ENCODE measurements around the gene C16orf96.
A peak's percentile ranks its signal among the peaks of the same experiment; 100 is the strongest.

C16orf96 gene

DNA sequence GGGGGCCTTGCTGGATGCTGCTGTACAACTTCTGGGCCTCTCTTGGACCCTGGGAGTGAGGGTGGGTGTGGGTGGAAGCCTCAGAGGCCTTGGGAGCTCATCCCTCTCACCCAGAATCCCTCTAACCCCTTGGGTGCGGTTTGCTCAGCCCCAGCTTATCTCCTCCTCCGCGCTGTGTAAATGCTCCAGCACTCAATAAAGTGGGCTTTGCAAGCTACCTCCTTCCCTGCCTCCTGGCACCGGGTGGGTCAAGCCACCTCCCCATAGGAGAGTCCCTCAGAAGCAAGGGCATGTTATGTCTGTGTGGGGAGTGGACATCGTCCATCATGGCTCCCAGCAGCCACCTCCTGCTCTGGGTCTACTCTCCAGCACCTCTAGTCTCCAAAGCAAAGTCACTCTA lies 46.0 kb upstream of the C16orf96 start:
- TF ChIP-seq FOXM1 (IDR thresholded peaks at IDR 0.05; ENCODE audit: borderline replicate concordance, low read depth): no peak
- TF ChIP-seq, protein P1, sequence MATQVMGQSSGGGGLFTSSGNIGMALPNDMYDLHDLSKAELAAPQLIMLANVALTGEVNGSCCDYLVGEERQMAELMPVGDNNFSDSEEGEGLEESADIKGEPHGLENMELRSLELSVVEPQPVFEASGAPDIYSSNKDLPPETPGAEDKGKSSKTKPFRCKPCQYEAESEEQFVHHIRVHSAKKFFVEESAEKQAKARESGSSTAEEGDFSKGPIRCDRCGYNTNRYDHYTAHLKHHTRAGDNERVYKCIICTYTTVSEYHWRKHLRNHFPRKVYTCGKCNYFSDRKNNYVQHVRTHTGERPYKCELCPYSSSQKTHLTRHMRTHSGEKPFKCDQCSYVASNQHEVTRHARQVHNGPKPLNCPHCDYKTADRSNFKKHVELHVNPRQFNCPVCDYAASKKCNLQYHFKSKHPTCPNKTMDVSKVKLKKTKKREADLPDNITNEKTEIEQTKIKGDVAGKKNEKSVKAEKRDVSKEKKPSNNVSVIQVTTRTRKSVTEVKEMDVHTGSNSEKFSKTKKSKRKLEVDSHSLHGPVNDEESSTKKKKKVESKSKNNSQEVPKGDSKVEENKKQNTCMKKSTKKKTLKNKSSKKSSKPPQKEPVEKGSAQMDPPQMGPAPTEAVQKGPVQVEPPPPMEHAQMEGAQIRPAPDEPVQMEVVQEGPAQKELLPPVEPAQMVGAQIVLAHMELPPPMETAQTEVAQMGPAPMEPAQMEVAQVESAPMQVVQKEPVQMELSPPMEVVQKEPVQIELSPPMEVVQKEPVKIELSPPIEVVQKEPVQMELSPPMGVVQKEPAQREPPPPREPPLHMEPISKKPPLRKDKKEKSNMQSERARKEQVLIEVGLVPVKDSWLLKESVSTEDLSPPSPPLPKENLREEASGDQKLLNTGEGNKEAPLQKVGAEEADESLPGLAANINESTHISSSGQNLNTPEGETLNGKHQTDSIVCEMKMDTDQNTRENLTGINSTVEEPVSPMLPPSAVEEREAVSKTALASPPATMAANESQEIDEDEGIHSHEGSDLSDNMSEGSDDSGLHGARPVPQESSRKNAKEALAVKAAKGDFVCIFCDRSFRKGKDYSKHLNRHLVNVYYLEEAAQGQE (IDR thresholded peaks at IDR 0.05; ENCODE audit: low read depth): no peak
- TF ChIP-seq TCF12 (IDR thresholded peaks at IDR 0.05; ENCODE audit: low read depth): no peak
- TF ChIP-seq CEBPB (IDR thresholded peaks at IDR 0.05): no peak
- TF ChIP-seq RAD21 (IDR thresholded peaks at IDR 0.05; ENCODE audit: low read depth): no peak
- no peak for TF ChIP-seq EP300 (IDR thresholded peaks at IDR 0.05; ENCODE audit: borderline replicate concordance)
- TF ChIP-seq ZBTB7A (IDR thresholded peaks at IDR 0.05; ENCODE audit: low read depth): no peak
- TF ChIP-seq, protein P2, sequence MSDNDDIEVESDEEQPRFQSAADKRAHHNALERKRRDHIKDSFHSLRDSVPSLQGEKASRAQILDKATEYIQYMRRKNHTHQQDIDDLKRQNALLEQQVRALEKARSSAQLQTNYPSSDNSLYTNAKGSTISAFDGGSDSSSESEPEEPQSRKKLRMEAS (IDR thresholded peaks at IDR 0.05): no peak
- no peak for TF ChIP-seq NFIC (IDR thresholded peaks at IDR 0.05)
- no peak for TF ChIP-seq TAF1 (IDR thresholded peaks at IDR 0.05; ENCODE audit: low read depth)
- no peak for TF ChIP-seq YY1 (IDR thresholded peaks at IDR 0.05; ENCODE audit: low read depth)
- no peak for TF ChIP-seq TEAD4 (IDR thresholded peaks at IDR 0.05)
- TF ChIP-seq, protein P3, sequence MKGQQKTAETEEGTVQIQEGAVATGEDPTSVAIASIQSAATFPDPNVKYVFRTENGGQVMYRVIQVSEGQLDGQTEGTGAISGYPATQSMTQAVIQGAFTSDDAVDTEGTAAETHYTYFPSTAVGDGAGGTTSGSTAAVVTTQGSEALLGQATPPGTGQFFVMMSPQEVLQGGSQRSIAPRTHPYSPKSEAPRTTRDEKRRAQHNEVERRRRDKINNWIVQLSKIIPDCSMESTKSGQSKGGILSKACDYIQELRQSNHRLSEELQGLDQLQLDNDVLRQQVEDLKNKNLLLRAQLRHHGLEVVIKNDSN (IDR thresholded peaks at IDR 0.05): no peak
- no peak for TF ChIP-seq CREB1 (IDR thresholded peaks at IDR 0.05; ENCODE audit: low read depth)
- TF ChIP-seq EGR1 (IDR thresholded peaks at IDR 0.05): no peak

DNA sequence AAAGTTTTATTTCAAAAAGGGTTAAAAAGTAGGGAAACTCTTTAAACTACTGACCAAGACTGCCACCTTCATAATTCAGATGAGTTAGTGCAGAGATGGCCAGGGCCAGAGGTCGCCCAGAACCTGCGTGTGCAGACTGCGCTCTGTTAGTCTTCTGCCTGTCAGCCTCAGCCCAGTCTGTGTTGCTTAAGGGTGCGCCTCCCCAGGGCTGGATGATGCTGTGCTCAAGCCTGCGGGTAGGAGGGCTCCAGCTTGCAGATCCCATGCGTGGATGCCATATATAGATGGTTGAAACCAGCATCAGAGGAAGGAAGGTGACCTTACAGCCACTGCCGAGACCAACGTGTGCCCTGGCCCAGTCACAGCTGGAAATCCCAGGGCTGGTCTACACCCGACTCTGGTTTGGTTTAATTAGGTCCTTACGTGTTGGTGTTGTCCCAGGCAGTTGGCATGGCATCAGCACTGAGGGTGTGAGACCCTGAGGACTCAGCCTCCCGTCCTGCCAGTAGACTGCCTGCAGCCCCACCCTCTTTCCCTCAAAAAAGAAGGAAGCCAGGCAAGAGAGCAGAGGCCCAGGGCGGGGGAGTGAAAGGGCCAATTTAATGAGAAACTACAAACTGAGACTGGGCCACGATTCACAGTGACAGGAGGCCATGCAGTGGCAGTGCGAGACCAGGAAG lies 45.3 kb upstream of the C16orf96 start:
- TF ChIP-seq TAF1 (IDR thresholded peaks at IDR 0.05; ENCODE audit: low read depth) (no peak), ZBTB7A (IDR thresholded peaks at IDR 0.05; ENCODE audit: low read depth) (no peak), YY1 (IDR thresholded peaks at IDR 0.05; ENCODE audit: low read depth) (no peak), TCF12 (IDR thresholded peaks at IDR 0.05; ENCODE audit: low read depth) (no peak), EP300 (IDR thresholded peaks at IDR 0.05; ENCODE audit: borderline replicate concordance) (no peak), FOXM1 (IDR thresholded peaks at IDR 0.05; ENCODE audit: borderline replicate concordance, low read depth) (no peak), TEAD4 (IDR thresholded peaks at IDR 0.05) (no peak), CREB1 (IDR thresholded peaks at IDR 0.05; ENCODE audit: low read depth) (no peak), NFIC (IDR thresholded peaks at IDR 0.05) (no peak)
- TF ChIP-seq, protein P2 (IDR thresholded peaks at IDR 0.05): no peak

DNA sequence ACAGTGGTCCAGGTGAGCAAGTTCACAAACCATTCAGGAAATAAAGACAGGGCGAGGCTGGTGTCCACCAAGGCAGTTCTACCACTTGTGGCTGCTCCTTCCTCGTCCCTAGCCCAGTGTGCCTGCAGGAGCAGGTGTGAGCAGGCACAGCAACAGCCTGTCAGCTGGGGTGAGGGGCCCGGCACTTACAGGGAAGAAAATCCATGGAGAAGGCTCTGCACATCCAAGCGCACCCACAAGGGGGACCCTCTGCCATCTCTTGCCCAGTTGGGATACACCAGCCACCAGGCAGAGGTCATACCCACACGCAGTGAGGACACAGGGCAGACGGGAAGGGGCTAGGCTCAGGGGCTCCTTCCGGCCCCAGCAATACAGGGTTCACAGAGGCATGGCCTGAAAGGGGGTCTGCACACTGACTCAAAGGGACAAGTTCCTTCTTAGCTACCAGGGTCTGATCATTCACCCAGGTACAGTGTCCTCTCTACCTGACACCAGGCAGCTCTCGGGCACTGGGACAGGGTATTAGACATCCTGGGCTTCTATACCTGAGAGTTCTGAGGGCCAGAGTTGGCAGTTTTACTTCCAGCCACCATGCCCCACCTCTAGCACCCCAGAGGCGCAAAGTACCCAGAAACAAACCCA lies 44.6 kb upstream of the C16orf96 start:
- TF ChIP-seq, protein P3 (IDR thresholded peaks at IDR 0.05): no peak
- TF ChIP-seq RAD21 (IDR thresholded peaks at IDR 0.05; ENCODE audit: low read depth): peak; percentile 51

DNA sequence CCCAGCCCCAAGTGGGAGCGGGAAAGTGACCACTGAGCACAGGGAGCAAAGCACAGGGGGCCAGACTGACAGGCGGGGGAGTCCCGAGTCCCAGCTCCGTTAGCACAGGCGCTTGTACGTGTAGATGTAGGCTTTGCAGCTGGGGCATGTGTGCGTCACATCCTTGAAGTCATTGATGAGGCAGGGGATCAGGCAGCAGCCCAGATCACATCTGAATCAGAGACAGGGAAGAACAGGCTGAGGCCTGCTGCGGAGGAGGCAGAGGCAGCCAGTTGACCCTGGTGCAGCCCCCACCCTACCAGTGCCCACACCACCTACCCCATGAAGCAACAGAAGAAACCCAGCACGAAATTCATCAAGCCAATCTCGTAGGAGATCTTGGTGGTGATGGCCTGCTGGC lies 43.7 kb upstream of the C16orf96 start:
- TF ChIP-seq FOXM1 (IDR thresholded peaks at IDR 0.05; ENCODE audit: borderline replicate concordance, low read depth) (no peak), YY1 (IDR thresholded peaks at IDR 0.05; ENCODE audit: low read depth) (no peak), EP300 (IDR thresholded peaks at IDR 0.05; ENCODE audit: borderline replicate concordance) (no peak), EGR1 (IDR thresholded peaks at IDR 0.05) (no peak), CEBPB (IDR thresholded peaks at IDR 0.05) (no peak), TAF1 (IDR thresholded peaks at IDR 0.05; ENCODE audit: low read depth) (no peak), CREB1 (IDR thresholded peaks at IDR 0.05; ENCODE audit: low read depth) (no peak), TEAD4 (IDR thresholded peaks at IDR 0.05) (no peak), TCF12 (IDR thresholded peaks at IDR 0.05; ENCODE audit: low read depth) (no peak), RAD21 (IDR thresholded peaks at IDR 0.05; ENCODE audit: low read depth) (no peak), NFIC (IDR thresholded peaks at IDR 0.05) (no peak), ZBTB7A (IDR thresholded peaks at IDR 0.05; ENCODE audit: low read depth) (no peak)
- TF ChIP-seq, protein P2 (IDR thresholded peaks at IDR 0.05): no peak
- TF ChIP-seq, protein P1 (IDR thresholded peaks at IDR 0.05; ENCODE audit: low read depth): no peak
- TF ChIP-seq, protein P3 (IDR thresholded peaks at IDR 0.05): no peak
